ENCODE measurements around the gene ALG3. TPM values are rescaled to one million over a fixed set of nuclear protein-coding genes. Genes with fewer than 3 reads are reported as not detected.

The ALG3 gene
- total and polyA plus RNA-seq, 2 experiments from 2014 or later: 76.9 to 109 TPM

GRCh38 chr3:184230081-184230602 lies 18.6 kb downstream of the ALG3 start (continued):
- no peak for TF ChIP-seq ETS1 (IDR thresholded peaks at IDR 0.05)
- peak; percentile 22 for TF ChIP-seq EZH2phosphoT487 (IDR thresholded peaks at IDR 0.05; ENCODE audit: unreplicated experiment)
- TF ChIP-seq REST (IDR thresholded peaks at IDR 0.05; ENCODE audit: unreplicated experiment): no peak
- TF ChIP-seq ZNF114 (CRISPR knock-in tag; IDR thresholded peaks at IDR 0.05): no peak

GRCh38 chr3:184229394-184230080 lies 19.2 kb downstream of the ALG3 start, which contains the start of gene VWA5B2:
Gene VWA5B2 (plus strand): TSS chr3:184229585. CDS start chr3:184230529, 944 bp downstream.
- TF ChIP-seq EZH2 (IDR thresholded peaks at IDR 0.05; ENCODE audit: low read depth, unreplicated experiment) (peak; percentile 85), ETS1 (IDR thresholded peaks at IDR 0.05) (no peak), EZH2phosphoT487 (IDR thresholded peaks at IDR 0.05; ENCODE audit: unreplicated experiment) (peak; percentile 41), STAT1 (IDR thresholded peaks at IDR 0.05; ENCODE audit: unreplicated experiment) (no peak), REST (IDR thresholded peaks at IDR 0.05; ENCODE audit: unreplicated experiment) (no peak), POLR2AphosphoS5 (IDR thresholded peaks at IDR 0.05; ENCODE audit: low read depth) (peak; percentile 24; the same call in 1 of the 2 replicates)
- H3K4me3 Mint-ChIP-seq: peak within 1 kb of the TSS; percentile 67
- peaks cover 58% of the 10 kb centered on the region for H3K27me3 Mint-ChIP-seq (ENCODE audit: insufficient read depth, low read depth, poor library complexity)
- Histone ChIP-seq H3K36me3 (ENCODE audit: insufficient read depth) (no peaks in the 10 kb centered on the region), H2AFZ (peak within 1 kb of the TSS; percentile 91), H3K4me1 (ENCODE audit: insufficient read depth) (no peaks in the 10 kb centered on the region), H3F3A (replicated peaks; ENCODE audit: low read depth) (no peaks in the 10 kb centered on the region), H4K20me1 (replicated peaks; ENCODE audit: insufficient read depth) (0 out of 2 replicates have a peak, but pooled peaks cover 6% of the 10 kb centered on the region), H3K27me3 (ENCODE audit: insufficient read depth) (peaks cover 84% of the 10 kb centered on the region), H3K79me2 (replicated peaks; ENCODE audit: insufficient read depth) (no peaks in the 10 kb centered on the region), H3K27ac (ENCODE audit: low read depth) (no peak within 1 kb of the TSS), H3K4me3 (peak within 1 kb of the TSS; percentile 63), H3K4me2 (peak within 1 kb of the TSS; percentile 90), H3K9me2 (ENCODE audit: insufficient read depth) (no peaks in the 10 kb centered on the region)
- DNase-seq (ENCODE audit: low spot score) (peak; percentile 83), ATAC-seq (peak; percentile 87)
- H3K4me1 Mint-ChIP-seq: peaks cover 5% of the 10 kb centered on the region
- no peaks in the 10 kb centered on the region; the same call in 2 of the 3 replicates for H3K9me3 Mint-ChIP-seq
- no peaks in the 10 kb centered on the region; the same call in 2 of the 3 replicates for H3K36me3 Mint-ChIP-seq (ENCODE audit: low read depth)
- H3K27ac Mint-ChIP-seq: no peak within 1 kb of the TSS

All from GM23338 (cell line).